Spleen (tissue), 7 donors: ENCODE data around the gene MBD3L4.
"Not testable (repeated sequence)": the region's sequence is repeated elsewhere in the genome, so short reads cannot be mapped to it uniquely, and the experiment has no call there.

Source experiments
- CTCF ChIP-seq, 11 experiments: fragments of 200-600 bp in 7 of 11; fragments of 450-650 bp in 4 of 11; sonication (generic) in 4 of 11; IDR thresholded peaks in 8 of 11; conservative IDR thresholded peaks in 3 of 11; 1 replicate in 7 of 11; 2 replicates in 4 of 11; pipeline versions ENCODE4 v1.4.0 to v1.8.0; 2016 to 2021; ENCODE audit warnings: antibody characterized with exemption in 11 of 11, inconsistent platforms in 4 of 11, mild to moderate bottlenecking in 1 of 11
- POLR2A ChIP-seq, 3 donors: fragments of 450-650 bp; IDR thresholded peaks; one replicate each; pipeline ENCODE4 v1.5.1; 2017; ENCODE audit warnings: antibody characterized with exemption in 3 of 3, mild to moderate bottlenecking in 1 of 3
- POLR2AphosphoS5 ChIP-seq, 3 donors: sonication (generic); formaldehyde crosslinking; IDR thresholded peaks; one replicate each; pipeline ENCODE4 v1.5.1; 2017; ENCODE audit warnings: antibody characterized with exemption in 3 of 3
- donor health status: DM: no; HTN: no; CAD: no; lungs with moderate emphysema.
- donor health status: DM: no; HTN: no; CAD: no.
- donor health status: DM: no; HTN: no; CAD: no.

- TF ChIP-seq CTCF (IDR thresholded peaks at IDR 0.05 in 8 of 11, conservative IDR thresholded peaks at IDR 0.05 in 3 of 11); POLR2AphosphoS5 (IDR thresholded peaks at IDR 0.05); POLR2A (IDR thresholded peaks at IDR 0.05): not testable (repeated sequence)
Measured at GRCh38 chr19:7054635-7055368, 14.8 kb upstream of the MBD3L4 start.
